ENCODE results near the gene CHST4.
"Not testable (repeated sequence)": the region's sequence is repeated elsewhere in the genome, so short reads cannot be mapped to it uniquely, and the experiment has no call there.

DNA sequence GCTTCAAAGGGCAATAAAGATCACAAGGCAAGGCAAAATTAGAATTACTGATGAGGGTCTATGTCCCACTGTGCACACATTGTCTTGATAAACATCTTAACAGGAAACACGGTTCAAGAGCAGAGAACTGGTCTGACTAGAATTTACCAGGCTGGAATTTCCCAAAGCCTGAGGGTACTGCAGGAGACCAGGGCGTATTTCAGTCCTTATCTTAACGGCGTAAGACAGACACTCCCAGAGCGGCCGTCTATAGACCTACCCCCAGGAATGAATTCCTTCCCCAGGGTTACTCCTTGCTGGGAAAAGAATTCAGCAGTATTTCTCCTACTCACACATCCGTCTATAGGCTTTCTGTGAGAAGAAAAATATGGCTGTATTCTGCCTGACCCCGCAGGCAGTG, 35.7 kb downstream of the CHST4 start:
- not testable (repeated sequence) for TF ChIP-seq EZH2phosphoT487 (IDR thresholded peaks at IDR 0.05; ENCODE audit: borderline replicate concordance, low read depth); TAF1 (IDR thresholded peaks at IDR 0.05; ENCODE audit: borderline replicate concordance, low read depth, low read length); YY1 (IDR thresholded peaks at IDR 0.05; ENCODE audit: low read depth); SIN3A (IDR thresholded peaks at IDR 0.05; ENCODE audit: borderline replicate concordance, low read depth, low read length); SMC3 (IDR thresholded peaks at IDR 0.05; ENCODE audit: low read depth, low read length); JUND (IDR thresholded peaks at IDR 0.05); RAD21 (IDR thresholded peaks at IDR 0.05; ENCODE audit: low read length)
- TF ChIP-seq, protein P1, sequence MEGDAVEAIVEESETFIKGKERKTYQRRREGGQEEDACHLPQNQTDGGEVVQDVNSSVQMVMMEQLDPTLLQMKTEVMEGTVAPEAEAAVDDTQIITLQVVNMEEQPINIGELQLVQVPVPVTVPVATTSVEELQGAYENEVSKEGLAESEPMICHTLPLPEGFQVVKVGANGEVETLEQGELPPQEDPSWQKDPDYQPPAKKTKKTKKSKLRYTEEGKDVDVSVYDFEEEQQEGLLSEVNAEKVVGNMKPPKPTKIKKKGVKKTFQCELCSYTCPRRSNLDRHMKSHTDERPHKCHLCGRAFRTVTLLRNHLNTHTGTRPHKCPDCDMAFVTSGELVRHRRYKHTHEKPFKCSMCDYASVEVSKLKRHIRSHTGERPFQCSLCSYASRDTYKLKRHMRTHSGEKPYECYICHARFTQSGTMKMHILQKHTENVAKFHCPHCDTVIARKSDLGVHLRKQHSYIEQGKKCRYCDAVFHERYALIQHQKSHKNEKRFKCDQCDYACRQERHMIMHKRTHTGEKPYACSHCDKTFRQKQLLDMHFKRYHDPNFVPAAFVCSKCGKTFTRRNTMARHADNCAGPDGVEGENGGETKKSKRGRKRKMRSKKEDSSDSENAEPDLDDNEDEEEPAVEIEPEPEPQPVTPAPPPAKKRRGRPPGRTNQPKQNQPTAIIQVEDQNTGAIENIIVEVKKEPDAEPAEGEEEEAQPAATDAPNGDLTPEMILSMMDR (IDR thresholded peaks at IDR 0.05) = not testable (repeated sequence)
- TF ChIP-seq, protein P2, sequence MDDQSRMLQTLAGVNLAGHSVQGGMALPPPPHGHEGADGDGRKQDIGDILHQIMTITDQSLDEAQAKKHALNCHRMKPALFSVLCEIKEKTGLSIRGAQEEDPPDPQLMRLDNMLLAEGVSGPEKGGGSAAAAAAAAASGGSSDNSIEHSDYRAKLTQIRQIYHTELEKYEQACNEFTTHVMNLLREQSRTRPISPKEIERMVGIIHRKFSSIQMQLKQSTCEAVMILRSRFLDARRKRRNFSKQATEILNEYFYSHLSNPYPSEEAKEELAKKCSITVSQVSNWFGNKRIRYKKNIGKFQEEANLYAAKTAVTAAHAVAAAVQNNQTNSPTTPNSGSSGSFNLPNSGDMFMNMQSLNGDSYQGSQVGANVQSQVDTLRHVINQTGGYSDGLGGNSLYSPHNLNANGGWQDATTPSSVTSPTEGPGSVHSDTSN (IDR thresholded peaks at IDR 0.05) = not testable (repeated sequence)

All from SK-N-SH (cell line).